HG03469 (cell line): ENCODE data around the gene AFDN.

ENCODE experiments used
- ATAC-seq: cut with Tn5 transposase; IDR thresholded peaks from one replicate; pipeline ENCODE4 v1.9.1; 2021; ENCODE audit warnings: mild to moderate bottlenecking, moderate library complexity, moderate number of reproducible peaks; ENCODE audit not compliant: unreplicated experiment

Gene AFDN

GRCh38 chr6:168013250-168013915 is 186.7 kb downstream of the AFDN start:
- ATAC-seq, result no peak

- ATAC-seq, result no peak
Measured at GRCh38 chr6:168014428-168014827, 187.7 kb downstream of the AFDN start.

GRCh38 chr6:168015009-168015408 is 188.3 kb downstream of the AFDN start:
- no peak for ATAC-seq

- ATAC-seq, result no peak
Measured at GRCh38 chr6:168015482-168016175, 188.9 kb downstream of the AFDN start.

- no peak for ATAC-seq
Measured at GRCh38 chr6:168016176-168016620, 189.5 kb downstream of the AFDN start.

GRCh38 chr6:168016721-168017525 is 190.2 kb downstream of the AFDN start:
- ATAC-seq, result no peak

GRCh38 chr6:168017629-168018028 is 190.9 kb downstream of the AFDN start:
- ATAC-seq, result no peak

- ATAC-seq, result no peak
Measured at GRCh38 chr6:168018664-168019063, 192.0 kb downstream of the AFDN start.

- no peak for ATAC-seq
Measured at GRCh38 chr6:168020242-168020641, 193.5 kb downstream of the AFDN start.

- no peak for ATAC-seq
Measured at GRCh38 chr6:168021581-168021980, 194.9 kb downstream of the AFDN start.
